Measurements from ENCODE around the gene CCDC30.

The CCDC30 gene

DNA sequence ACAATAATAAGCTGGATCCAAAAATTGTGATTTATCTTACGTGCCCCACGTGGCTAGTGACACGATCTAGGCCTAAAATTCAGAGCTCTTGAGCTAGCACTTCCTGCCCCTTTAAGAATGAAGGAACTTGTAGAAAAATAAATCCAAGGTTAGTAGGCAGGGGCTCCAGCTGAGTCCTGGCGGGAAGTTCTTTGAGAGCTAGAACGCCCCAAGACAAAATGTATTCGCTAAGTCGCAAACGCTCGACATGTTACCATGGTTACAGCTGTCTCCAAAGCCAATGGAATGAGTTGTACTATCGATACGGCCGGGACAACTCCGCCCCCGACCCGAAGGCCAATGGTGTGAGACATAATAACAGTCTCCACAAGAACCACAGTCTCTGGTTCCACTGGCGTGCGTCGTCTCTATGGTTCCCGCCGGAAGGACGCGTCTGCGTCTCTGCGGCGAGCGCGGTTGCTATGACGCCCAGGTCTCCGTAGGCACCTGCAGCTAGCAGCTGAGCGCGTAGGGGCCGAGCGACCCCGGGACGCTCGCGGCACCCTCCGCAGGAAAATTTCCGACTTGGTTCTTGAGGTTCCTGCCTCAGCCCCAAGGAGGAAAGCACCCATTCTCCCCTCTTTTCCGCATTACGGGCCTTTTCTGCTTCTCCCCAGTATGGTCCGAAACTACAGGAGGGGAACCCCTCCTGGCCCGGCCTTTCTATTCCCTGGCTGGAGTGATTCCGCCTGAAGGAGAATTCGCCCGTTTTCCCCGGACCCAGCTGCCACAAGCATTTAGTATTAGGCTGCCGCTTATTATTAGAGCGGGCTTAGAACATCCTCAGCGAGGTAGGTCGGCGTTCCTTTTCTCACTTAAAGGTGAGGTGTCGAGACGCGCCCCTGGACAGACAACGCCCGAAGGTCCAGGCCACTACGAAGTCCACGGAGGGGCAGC is at the start of gene CCDC30:
Gene CCDC30, plus strand, starts transcription at position 459 of the 936 bp plus-strand sequence. CDS start 17,266 bp downstream, outside the sequence.
- H3K9ac ChIP-seq (ENCODE audit: low read length): peak within 1 kb of the TSS; percentile 79
- peak within 1 kb of the TSS; percentile 89 for H3K27ac ChIP-seq (ENCODE audit: low read length)
- no peaks in the 10 kb centered on the region for H3K9me3 ChIP-seq (ENCODE audit: control insufficient read depth, low read depth, low read length)
- H3K4me3 ChIP-seq (ENCODE audit: low read length): peak within 1 kb of the TSS; percentile 88
- peaks cover 10% of the 10 kb centered on the region for H3K36me3 ChIP-seq (ENCODE audit: control insufficient read depth, low read depth, low read length)
- peaks cover 7% of the 10 kb centered on the region for H3K27me3 ChIP-seq (ENCODE audit: control insufficient read depth, insufficient read depth, low read length)
- H3K4me1 ChIP-seq (ENCODE audit: control insufficient read depth, low read depth, low read length): peaks cover 6% of the 10 kb centered on the region

GRCh38 chr1:42414551-42415496 is 48.3 kb upstream of the CCDC30 start:
- Histone ChIP-seq H3K4me3 (ENCODE audit: low read length) (no peak overlapping the region), H3K9me3 (ENCODE audit: control insufficient read depth, low read depth, low read length) (no peaks in the 10 kb centered on the region), H3K9ac (ENCODE audit: low read length) (no peak overlapping the region), H3K4me1 (ENCODE audit: control insufficient read depth, low read depth, low read length) (peaks cover 13% of the 10 kb centered on the region), H3K27ac (ENCODE audit: low read length) (no peak overlapping the region), H3K27me3 (ENCODE audit: control insufficient read depth, insufficient read depth, low read length) (no peaks in the 10 kb centered on the region), H3K36me3 (ENCODE audit: control insufficient read depth, low read depth, low read length) (no peaks in the 10 kb centered on the region)

DNA sequence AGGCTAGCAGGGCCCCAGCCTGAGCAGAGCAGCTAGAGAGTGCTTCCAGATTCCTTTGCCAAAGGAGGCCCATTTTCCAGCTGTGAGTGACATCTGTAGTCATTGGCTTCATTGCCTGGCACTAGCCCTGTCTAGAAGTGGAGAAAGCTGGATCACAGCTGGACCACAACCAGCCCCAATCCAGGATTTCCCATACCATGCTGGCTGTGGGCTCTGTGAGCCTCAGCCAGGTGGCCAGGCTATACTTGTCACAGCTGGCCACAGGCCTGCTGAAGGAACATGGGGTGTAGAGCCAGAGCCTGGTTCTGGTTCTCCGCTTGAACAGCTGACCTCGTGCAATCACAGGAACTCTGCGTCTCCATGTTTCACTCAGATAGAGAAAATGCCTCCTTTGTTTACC is 45.9 kb upstream of the CCDC30 start:
- no peak overlapping the region for H3K27ac ChIP-seq (ENCODE audit: low read length)
- peaks cover 13% of the 10 kb centered on the region for H3K4me1 ChIP-seq (ENCODE audit: control insufficient read depth, low read depth, low read length)
- H3K27me3 ChIP-seq (ENCODE audit: control insufficient read depth, insufficient read depth, low read length): no peaks in the 10 kb centered on the region
- no peaks in the 10 kb centered on the region for H3K9me3 ChIP-seq (ENCODE audit: control insufficient read depth, low read depth, low read length)
- no peaks in the 10 kb centered on the region for H3K36me3 ChIP-seq (ENCODE audit: control insufficient read depth, low read depth, low read length)
- H3K4me3 ChIP-seq (ENCODE audit: low read length): no peak overlapping the region
- H3K9ac ChIP-seq (ENCODE audit: low read length): no peak overlapping the region

GRCh38 chr1:42418516-42418915 is 44.6 kb upstream of the CCDC30 start:
- H3K9me3 ChIP-seq (ENCODE audit: control insufficient read depth, low read depth, low read length): no peaks in the 10 kb centered on the region
- no peaks in the 10 kb centered on the region for H3K27me3 ChIP-seq (ENCODE audit: control insufficient read depth, insufficient read depth, low read length)
- H3K36me3 ChIP-seq (ENCODE audit: control insufficient read depth, low read depth, low read length): no peaks in the 10 kb centered on the region
- no peak overlapping the region for H3K27ac ChIP-seq (ENCODE audit: low read length)
- peak overlapping the region; percentile 22 for H3K4me3 ChIP-seq (ENCODE audit: low read length)
- H3K9ac ChIP-seq (ENCODE audit: low read length): no peak overlapping the region
- peaks cover 13% of the 10 kb centered on the region for H3K4me1 ChIP-seq (ENCODE audit: control insufficient read depth, low read depth, low read length)

DNA sequence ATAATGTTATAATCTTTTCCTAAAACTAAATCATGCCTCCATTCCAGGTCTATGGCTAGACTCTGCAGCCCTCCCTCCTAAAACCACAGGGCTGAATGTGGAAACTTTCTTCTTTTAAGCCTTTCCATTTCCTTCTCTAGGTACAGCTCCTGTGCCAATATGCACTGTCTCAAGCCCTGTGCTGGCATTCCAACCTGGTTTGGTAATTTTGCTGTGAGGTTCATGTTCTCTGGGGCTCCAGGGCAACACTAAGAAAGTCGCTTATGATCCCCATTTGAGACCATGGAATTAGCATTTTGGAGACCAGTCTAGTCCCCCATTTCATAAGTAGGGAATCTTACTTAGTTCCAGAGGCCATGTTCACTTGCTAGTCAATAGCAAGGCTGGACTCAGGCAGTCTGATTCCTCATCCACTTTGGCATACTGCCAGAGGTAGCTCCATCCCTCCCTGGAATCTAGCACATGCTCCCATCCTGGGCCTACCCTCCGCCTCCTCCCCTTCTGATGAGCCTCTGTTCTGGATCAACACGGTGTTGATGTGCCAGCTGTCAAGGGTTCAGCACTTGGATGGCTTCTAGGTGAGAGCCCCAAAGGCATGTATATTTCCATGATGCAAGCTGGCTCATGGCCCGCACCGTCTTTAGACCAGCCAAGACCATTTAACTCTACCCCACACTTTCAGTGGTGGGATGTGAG is 43.8 kb upstream of the CCDC30 start:
- H3K9ac ChIP-seq (ENCODE audit: low read length): no peak overlapping the region
- H3K36me3 ChIP-seq (ENCODE audit: control insufficient read depth, low read depth, low read length): no peaks in the 10 kb centered on the region
- no peak overlapping the region for H3K4me3 ChIP-seq (ENCODE audit: low read length)
- H3K4me1 ChIP-seq (ENCODE audit: control insufficient read depth, low read depth, low read length): peaks cover 13% of the 10 kb centered on the region
- H3K9me3 ChIP-seq (ENCODE audit: control insufficient read depth, low read depth, low read length): no peaks in the 10 kb centered on the region
- H3K27ac ChIP-seq (ENCODE audit: low read length): no peak overlapping the region
- H3K27me3 ChIP-seq (ENCODE audit: control insufficient read depth, insufficient read depth, low read length): no peaks in the 10 kb centered on the region

DNA sequence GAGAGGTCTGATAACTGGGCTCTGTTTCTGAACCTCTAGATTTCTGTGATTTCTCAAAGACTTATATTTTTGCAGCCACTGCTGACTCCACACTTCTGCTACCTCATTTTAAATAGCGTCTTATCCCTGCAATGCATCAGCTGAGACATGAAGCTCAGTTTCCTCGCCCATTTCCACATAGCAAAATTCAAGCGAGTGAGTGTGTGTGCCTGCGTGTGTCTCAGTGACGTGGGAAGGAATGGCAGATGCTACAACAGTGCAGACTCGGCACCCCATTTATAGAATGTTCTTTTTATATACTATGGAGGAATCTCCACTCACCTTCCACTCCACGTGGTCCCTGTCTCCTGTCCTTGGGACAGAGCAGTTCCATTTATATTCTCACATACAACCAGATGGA is 43.0 kb upstream of the CCDC30 start:
- H3K36me3 ChIP-seq (ENCODE audit: control insufficient read depth, low read depth, low read length): no peaks in the 10 kb centered on the region
- H3K27me3 ChIP-seq (ENCODE audit: control insufficient read depth, insufficient read depth, low read length): no peaks in the 10 kb centered on the region
- peaks cover 13% of the 10 kb centered on the region for H3K4me1 ChIP-seq (ENCODE audit: control insufficient read depth, low read depth, low read length)
- no peak overlapping the region for H3K9ac ChIP-seq (ENCODE audit: low read length)
- H3K9me3 ChIP-seq (ENCODE audit: control insufficient read depth, low read depth, low read length): no peaks in the 10 kb centered on the region
- H3K4me3 ChIP-seq (ENCODE audit: low read length): no peak overlapping the region
- no peak overlapping the region for H3K27ac ChIP-seq (ENCODE audit: low read length)

DNA sequence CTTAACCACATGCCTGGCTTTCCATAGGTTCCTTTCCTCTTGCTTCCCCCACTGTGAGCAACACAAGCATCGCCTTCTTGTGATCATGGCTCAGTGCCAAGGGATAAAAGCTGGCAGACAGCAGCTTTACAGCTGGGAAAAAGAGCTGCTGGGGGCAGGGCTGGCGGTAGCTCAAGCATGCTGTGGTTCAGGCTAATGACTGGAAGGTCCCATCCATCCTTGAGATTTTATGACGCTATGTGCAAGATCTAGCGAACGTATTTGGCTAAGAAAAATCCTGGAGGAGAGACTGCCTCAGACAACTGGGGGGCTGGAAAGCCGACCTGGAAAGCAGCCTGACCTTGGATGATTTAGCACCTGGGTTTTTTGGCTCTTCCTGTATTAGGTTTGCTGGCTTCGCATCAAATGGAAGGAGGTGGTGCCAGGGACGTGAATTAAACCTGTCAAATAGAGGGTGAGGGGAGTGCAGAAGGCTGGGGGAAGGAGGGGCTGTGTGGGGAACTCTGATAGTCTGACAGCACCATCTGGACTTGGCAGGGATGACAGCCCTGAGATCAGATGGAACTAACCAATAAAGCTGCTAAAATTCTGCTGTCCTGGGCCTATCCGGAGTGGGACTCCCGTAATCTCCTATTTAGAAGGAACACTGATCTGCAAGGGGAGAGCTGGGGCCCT is 42.0 kb upstream of the CCDC30 start:
- H3K27ac ChIP-seq (ENCODE audit: low read length): no peak overlapping the region
- no peak overlapping the region for H3K4me3 ChIP-seq (ENCODE audit: low read length)
- no peaks in the 10 kb centered on the region for H3K36me3 ChIP-seq (ENCODE audit: control insufficient read depth, low read depth, low read length)
- H3K27me3 ChIP-seq (ENCODE audit: control insufficient read depth, insufficient read depth, low read length): no peaks in the 10 kb centered on the region
- H3K9ac ChIP-seq (ENCODE audit: low read length): no peak overlapping the region
- H3K9me3 ChIP-seq (ENCODE audit: control insufficient read depth, low read depth, low read length): no peaks in the 10 kb centered on the region
- peaks cover 13% of the 10 kb centered on the region for H3K4me1 ChIP-seq (ENCODE audit: control insufficient read depth, low read depth, low read length)

GRCh38 chr1:42422737-42423136 is 40.3 kb upstream of the CCDC30 start:
- Histone ChIP-seq H3K27ac (ENCODE audit: low read length) (no peak overlapping the region), H3K9me3 (ENCODE audit: control insufficient read depth, low read depth, low read length) (no peaks in the 10 kb centered on the region), H3K4me3 (ENCODE audit: low read length) (no peak overlapping the region), H3K4me1 (ENCODE audit: control insufficient read depth, low read depth, low read length) (peaks cover 13% of the 10 kb centered on the region), H3K9ac (ENCODE audit: low read length) (no peak overlapping the region), H3K27me3 (ENCODE audit: control insufficient read depth, insufficient read depth, low read length) (no peaks in the 10 kb centered on the region), H3K36me3 (ENCODE audit: control insufficient read depth, low read depth, low read length) (no peaks in the 10 kb centered on the region)

- H3K4me3 ChIP-seq (ENCODE audit: low read length): no peak overlapping the region
- no peak overlapping the region for H3K9ac ChIP-seq (ENCODE audit: low read length)
- H3K27ac ChIP-seq (ENCODE audit: low read length): no peak overlapping the region
- no peaks in the 10 kb centered on the region for H3K36me3 ChIP-seq (ENCODE audit: control insufficient read depth, low read depth, low read length)
- H3K27me3 ChIP-seq (ENCODE audit: control insufficient read depth, insufficient read depth, low read length): no peaks in the 10 kb centered on the region
- no peaks in the 10 kb centered on the region for H3K9me3 ChIP-seq (ENCODE audit: control insufficient read depth, low read depth, low read length)
- peaks cover 4% of the 10 kb centered on the region for H3K4me1 ChIP-seq (ENCODE audit: control insufficient read depth, low read depth, low read length)
Observed at GRCh38 chr1:42423681-42424080, 39.4 kb upstream of the CCDC30 start.

DNA sequence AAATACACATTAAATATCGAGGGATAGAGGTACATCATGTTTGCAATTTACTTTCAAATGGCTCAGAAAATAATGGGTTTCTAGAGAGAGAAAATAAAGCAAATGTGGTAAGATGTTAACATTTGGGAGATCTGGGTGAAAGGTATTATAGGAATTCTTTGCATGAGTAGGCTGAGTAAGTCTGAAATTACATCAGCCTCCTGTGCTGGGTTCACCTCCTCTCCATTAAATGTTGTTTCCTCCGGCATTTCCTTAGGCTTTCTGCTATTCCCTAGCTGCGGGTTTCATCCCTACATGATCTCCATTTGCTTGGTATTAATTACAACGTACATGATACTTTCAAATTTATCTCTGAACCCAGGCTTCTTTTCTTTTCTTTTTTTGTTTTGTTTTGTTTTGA is 38.9 kb upstream of the CCDC30 start:
- H3K27me3 ChIP-seq (ENCODE audit: control insufficient read depth, insufficient read depth, low read length): no peaks in the 10 kb centered on the region
- no peaks in the 10 kb centered on the region for H3K9me3 ChIP-seq (ENCODE audit: control insufficient read depth, low read depth, low read length)
- no peak overlapping the region for H3K4me3 ChIP-seq (ENCODE audit: low read length)
- no peak overlapping the region for H3K9ac ChIP-seq (ENCODE audit: low read length)
- H3K4me1 ChIP-seq (ENCODE audit: control insufficient read depth, low read depth, low read length): no peaks in the 10 kb centered on the region
- no peaks in the 10 kb centered on the region for H3K36me3 ChIP-seq (ENCODE audit: control insufficient read depth, low read depth, low read length)
- no peak overlapping the region for H3K27ac ChIP-seq (ENCODE audit: low read length)
